HFFc6 (cell line): ENCODE data around the gene ZNF415. TPM values are rescaled to one million over a fixed set of nuclear protein-coding genes. Genes with fewer than 3 reads are reported as not detected.

Experiments
- DNase-seq: peaks from one replicate; pipeline ENCODE4 v3.0.0-alpha.2; 2018
- H3K27ac Mint-ChIP-seq: 2 replicates; pipeline ENCODE4 v1.8.0; 2020; ENCODE audit warnings: mild to moderate bottlenecking, mixed read lengths
- H3K27me3 Mint-ChIP-seq: 2 replicates; pipeline ENCODE4 v1.8.0; 2021; ENCODE audit warnings: mild to moderate bottlenecking, moderate library complexity, mixed read lengths; ENCODE audit not compliant: insufficient read depth
- H3K36me3 Mint-ChIP-seq: 2 replicates; pipeline ENCODE4 v1.8.0; 2021; ENCODE audit warnings: low read depth, mixed read lengths
- H3K4me1 Mint-ChIP-seq: 2 replicates; pipeline ENCODE4 v1.8.0; 2020; ENCODE audit warnings: low read depth, mixed read lengths
- H3K4me3 Mint-ChIP-seq: 2 replicates; pipeline ENCODE4 v1.8.0; 2020; ENCODE audit warnings: mild to moderate bottlenecking, moderate library complexity, mixed read lengths
- H3K9me3 Mint-ChIP-seq: 2 replicates; pipeline ENCODE4 v1.8.0; 2020; ENCODE audit warnings: mild to moderate bottlenecking, mixed read lengths
- CTCF ChIP-seq: fragments of 200-600 bp; sonication (generic); IDR thresholded peaks from 2 replicates; pipeline ENCODE4 v1.5.0; 2021; ENCODE audit warnings: antibody characterized with exemption, mild to moderate bottlenecking
- total RNA-seq, 6 experiments: library from RNA; stranded (reverse); fragmentation: NEBNext Ultra II Directional; extraction: Animal tissue kit (Norgen Biotek cat#: 25700); gene quantifications; 2 replicates in 1 of 6; 3 replicates in 5 of 6; pipeline ENCODE4 v1.2.3, GENCODE V29; 2021

ZNF415 gene
- total RNA-seq, 6 experiments from 2014 or later, result 3.2 to 4.6 (median 4.0) TPM

- H3K9me3 Mint-ChIP-seq, result peaks cover 80% of the 10 kb centered on the region
- no peak for TF ChIP-seq CTCF
- H3K4me1 Mint-ChIP-seq, result no peaks in the 10 kb centered on the region
Measured at GRCh38 chr19:53068834-53069233, 63.9 kb downstream of the ZNF415 start.

GRCh38 chr19:53068199-53068598 is 64.5 kb downstream of the ZNF415 start:
- Mint-ChIP-seq H3K4me1 (no peaks in the 10 kb centered on the region), H3K27me3 (no peaks in the 10 kb centered on the region; the same call in none of the 2 replicates), H3K36me3 (peaks cover 77% of the 10 kb centered on the region), H3K9me3 (peaks cover 83% of the 10 kb centered on the region), H3K4me3 (no peak overlapping the region), H3K27ac (no peak overlapping the region)
- no peak for DNase-seq
- no peak for TF ChIP-seq CTCF

More at GRCh38 chr19:53068834-53069233, 63.9 kb downstream of the ZNF415 start:
- H3K27me3 Mint-ChIP-seq, result no peaks in the 10 kb centered on the region; the same call in none of the 2 replicates
- DNase-seq, result no peak
- no peak overlapping the region for H3K4me3 Mint-ChIP-seq
- peaks cover 78% of the 10 kb centered on the region for H3K36me3 Mint-ChIP-seq
- no peak overlapping the region for H3K27ac Mint-ChIP-seq

GRCh38 chr19:53057904-53058580 is 74.7 kb downstream of the ZNF415 start:
- H3K4me3 Mint-ChIP-seq, result no peak overlapping the region
- no peaks in the 10 kb centered on the region; the same call in 1 of the 2 replicates for H3K27me3 Mint-ChIP-seq
- peaks cover 26% of the 10 kb centered on the region for H3K36me3 Mint-ChIP-seq
- H3K27ac Mint-ChIP-seq, result no peak overlapping the region
- peaks cover 7% of the 10 kb centered on the region for H3K4me1 Mint-ChIP-seq
- TF ChIP-seq CTCF, result no peak
- DNase-seq, result no peak
- H3K9me3 Mint-ChIP-seq, result peaks cover 82% of the 10 kb centered on the region

Other genes starting within 250 kb of the ZNF415 start
- gene ZNF320, start 235.3 kb downstream of the ZNF415 start, total RNA-seq, result 1 to 10 TPM; 4.7 to 7.3 (median 5.4) TPM
- gene ZNF888, start 209.5 kb downstream of the ZNF415 start, total RNA-seq, result 1 to 10 TPM; 2.2 to 3.1 (median 2.8) TPM
- gene ZNF816, start 170.0 kb downstream of the ZNF415 start, total RNA-seq, result 1 to 10 TPM; 2.5 to 3.1 (median 2.9) TPM
- not detected for gene ERVV-1, start 119.0 kb downstream of the ZNF415 start, total RNA-seq
- not detected for gene ERVV-2, start 88.2 kb downstream of the ZNF415 start, total RNA-seq
- 10 to 100 TPM; 13.5 to 17.3 (median 16.2) TPM for gene ZNF160, start 29.5 kb downstream of the ZNF415 start, total RNA-seq
- gene ZNF347, start 26.1 kb upstream of the ZNF415 start, total RNA-seq, result 1 to 10 TPM; 3.5 to 5.4 (median 4.4) TPM
- gene ZNF665, start 60.4 kb upstream of the ZNF415 start, total RNA-seq, result under 1 TPM; 0.08 to 0.40 (median 0.20) TPM
- 10 to 100 TPM in 4 of 6 experiments, 1 to 10 TPM in 2; 7.6 to 17.1 (median 14.9) TPM for gene ZNF677, start 122.0 kb upstream of the ZNF415 start, total RNA-seq
- gene VN1R2, start 125.4 kb upstream of the ZNF415 start, total RNA-seq, result not detected
- not detected for gene VN1R4, start 134.8 kb upstream of the ZNF415 start, total RNA-seq
- gene ZNF845, start 200.8 kb upstream of the ZNF415 start, total RNA-seq, result 1 to 10 TPM; 4.0 to 4.5 (median 4.2) TPM
- gene ZNF525, start 232.8 kb upstream of the ZNF415 start, total RNA-seq, result 1 to 10 TPM; 2.5 to 5.3 (median 3.9) TPM